Measurements from ENCODE around the gene FAM210B.

Gene FAM210B

GRCh38 chr20:56353356-56353755 lies 5.4 kb upstream of the FAM210B start:
- Histone ChIP-seq H3K4me2 (no peak overlapping the region), H3K36me3 (ENCODE audit: insufficient read depth) (no peaks in the 10 kb centered on the region), H3K27ac (no peak overlapping the region), H3K4me3 (IDR thresholded peaks at IDR 0.05; ENCODE audit: insufficient read depth, low read depth, low read length) (no peak overlapping the region), H4K20me1 (ENCODE audit: insufficient read depth) (no peaks in the 10 kb centered on the region), H2AFZ (ENCODE audit: low read depth) (no peak overlapping the region), H3K4me1 (ENCODE audit: low read depth, poor library complexity, severe bottlenecking) (peaks cover under 1% of the 10 kb centered on the region), H3K9ac (no peak overlapping the region), H3K79me2 (ENCODE audit: insufficient read depth, low read depth) (no peaks in the 10 kb centered on the region), H3K27me3 (ENCODE audit: insufficient read depth, low read depth) (no peaks in the 10 kb centered on the region)
- no peak for TF ChIP-seq CTCF (conservative IDR thresholded peaks at IDR 0.05; ENCODE audit: low read depth, low read length)

- no peaks in the 10 kb centered on the region for H4K20me1 ChIP-seq (ENCODE audit: insufficient read depth)
- peak overlapping the region; percentile 35; the same call in 1 of the 2 replicates for H2AFZ ChIP-seq (ENCODE audit: low read depth)
- no peak overlapping the region for H3K4me3 ChIP-seq (IDR thresholded peaks at IDR 0.05; ENCODE audit: insufficient read depth, low read depth, low read length)
- TF ChIP-seq CTCF (conservative IDR thresholded peaks at IDR 0.05; ENCODE audit: low read depth, low read length), result no peak
- H3K36me3 ChIP-seq (ENCODE audit: insufficient read depth), result no peaks in the 10 kb centered on the region
- H3K27me3 ChIP-seq (ENCODE audit: insufficient read depth, low read depth), result no peaks in the 10 kb centered on the region
- no peak overlapping the region for H3K27ac ChIP-seq
- peaks cover 9% of the 10 kb centered on the region for H3K4me1 ChIP-seq (ENCODE audit: low read depth, poor library complexity, severe bottlenecking)
- H3K9ac ChIP-seq, result no peak overlapping the region
- H3K79me2 ChIP-seq (ENCODE audit: insufficient read depth, low read depth), result no peaks in the 10 kb centered on the region
- H3K4me2 ChIP-seq, result peak overlapping the region; percentile 60
Observed at GRCh38 chr20:56358070-56358469, 704 bp upstream of the FAM210B start.

GRCh38 chr20:56359212-56360132 lies 698 bp downstream of the FAM210B start:
- no peak overlapping the region for H3K27ac ChIP-seq
- H2AFZ ChIP-seq (ENCODE audit: low read depth), result peak overlapping the region; percentile 100

More at GRCh38 chr20:56359212-56360132, 698 bp downstream of the FAM210B start:
- Histone ChIP-seq H3K9ac (peak overlapping the region; percentile 34; the same call in 1 of the 2 replicates), H3K36me3 (ENCODE audit: insufficient read depth) (no peaks in the 10 kb centered on the region), H3K27me3 (ENCODE audit: insufficient read depth, low read depth) (no peaks in the 10 kb centered on the region), H3K4me3 (IDR thresholded peaks at IDR 0.05; ENCODE audit: insufficient read depth, low read depth, low read length) (no peak overlapping the region), H3K4me2 (peak overlapping the region; percentile 98), H3K4me1 (ENCODE audit: low read depth, poor library complexity, severe bottlenecking) (peaks cover 9% of the 10 kb centered on the region), H4K20me1 (ENCODE audit: insufficient read depth) (no peaks in the 10 kb centered on the region), H3K79me2 (ENCODE audit: insufficient read depth, low read depth) (no peaks in the 10 kb centered on the region)
- TF ChIP-seq CTCF (conservative IDR thresholded peaks at IDR 0.05; ENCODE audit: low read depth, low read length), result no peak
